Right renal cortex interstitium (tissue), 3 donors: ENCODE results near the gene MYMX. TPM values are rescaled to one million over a fixed set of nuclear protein-coding genes. Genes with fewer than 3 reads are reported as not detected.
"Not testable (repeated sequence)": the region's sequence is repeated elsewhere in the genome, so short reads cannot be mapped to it uniquely, and the experiment has no call there.

Experiments
- DNase-seq, 3 donors: peaks; one replicate each; pipeline ENCODE4 v3.0.0-alpha.2; 2013; ENCODE audit warnings: low read depth in 3 of 3, low spot score in 2 of 3
- polyA plus RNA-seq, 3 donors: library from polyadenylated mRNA; unstranded; fragments of 120-200 nt; gene quantifications; one replicate each; pipeline ENCODE4 v1.2.1, GENCODE V29; 2013; ENCODE audit not compliant: insufficient read length in 3 of 3

The MYMX gene
- polyA plus RNA-seq, 3 donors, result 0.42 to 0.85 (median 0.65) TPM

- DNase-seq, result no peak
Observed at GRCh38 chr6:44230034-44230675, 13.4 kb downstream of the MYMX start.

- not testable (repeated sequence) for DNase-seq
Observed at GRCh38 chr6:44231426-44231825, 14.7 kb downstream of the MYMX start.

- DNase-seq, result no peak
Observed at GRCh38 chr6:44232676-44233566, 16.2 kb downstream of the MYMX start.

GRCh38 chr6:44233567-44234100, 16.9 kb downstream of the MYMX start:
- no peak for DNase-seq

- no peak for DNase-seq
Observed at GRCh38 chr6:44234101-44235025, 17.6 kb downstream of the MYMX start.

- no peak for DNase-seq
Observed at GRCh38 chr6:44235269-44235668, 18.5 kb downstream of the MYMX start.

GRCh38 chr6:44235891-44236516, 19.3 kb downstream of the MYMX start:
- no peak for DNase-seq

GRCh38 chr6:44237021-44237812, 20.5 kb downstream of the MYMX start:
- peak in 1 of 3 donors; percentile 80 for DNase-seq

GRCh38 chr6:44237813-44238433, 21.2 kb downstream of the MYMX start:
- DNase-seq, result no peak

GRCh38 chr6:44238687-44239350, 22.1 kb downstream of the MYMX start:
- no peak for DNase-seq

- no peak for DNase-seq
Observed at GRCh38 chr6:44243345-44243744, 26.6 kb downstream of the MYMX start.

- no peak for DNase-seq
Observed at GRCh38 chr6:44245391-44245911, 28.7 kb downstream of the MYMX start.

GRCh38 chr6:44245912-44246662, 29.4 kb downstream of the MYMX start:
- peak in 1 of 3 donors; percentile 72 for DNase-seq

- peak in 2 of 3 donors; percentile 92 to 94 for DNase-seq
Observed at GRCh38 chr6:44246663-44247337, 30.1 kb downstream of the MYMX start, which contains the start of gene HSP90AB1. Gene HSP90AB1, plus strand, starts transcription at chr6:44247101. Its CDS starts 1,529 bp downstream, at chr6:44248630.

- DNase-seq, result no peak
Observed at GRCh38 chr6:44247338-44248302, 30.9 kb downstream of the MYMX start.

GRCh38 chr6:44248579-44248978, 31.9 kb downstream of the MYMX start:
- no peak for DNase-seq
